ELF-1 (cell line): ENCODE measurements around the gene LINS1.

ENCODE experiments used
- DNase-seq: peaks from one replicate; pipeline ENCODE4 v3.0.0-alpha.2; 2016; ENCODE audit warnings: low read depth, low spot score

The LINS1 gene

GRCh38 chr15:100559330-100559729, 42.7 kb downstream of the LINS1 start:
- DNase-seq = no peak

GRCh38 chr15:100558771-100559254, 43.2 kb downstream of the LINS1 start:
- no peak for DNase-seq

DNA sequence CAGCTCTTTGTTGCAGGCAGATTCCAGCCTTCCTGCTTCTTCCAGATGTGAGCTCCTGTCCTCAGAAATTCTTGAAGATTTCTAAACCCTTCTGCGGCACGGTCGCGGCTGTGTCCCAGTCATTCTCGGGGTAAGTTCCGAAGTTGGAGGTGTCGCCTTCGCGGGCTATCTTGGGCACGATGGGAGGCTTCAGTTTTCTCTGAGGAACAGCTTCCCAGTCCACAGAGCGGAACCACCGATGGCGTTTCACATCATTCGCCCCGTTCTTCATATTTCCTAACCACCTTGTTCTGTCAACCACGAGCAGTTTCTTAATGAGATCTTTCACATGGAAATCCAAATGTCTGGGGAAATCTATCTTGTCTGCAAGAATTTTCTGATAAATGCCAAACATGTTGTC, 48.5 kb downstream of the LINS1 start:
- no peak for DNase-seq

- DNase-seq = no peak
Observed at GRCh38 chr15:100547961-100548360, 54.0 kb downstream of the LINS1 start.

- no peak for DNase-seq
Observed at GRCh38 chr15:100544946-100545345, 57.0 kb downstream of the LINS1 start.

- DNase-seq = no peak
Observed at GRCh38 chr15:100544338-100544841, 57.6 kb downstream of the LINS1 start.

- DNase-seq = no peak
Observed at GRCh38 chr15:100542290-100542689, 59.7 kb downstream of the LINS1 start.

- DNase-seq = no peak
Observed at GRCh38 chr15:100537331-100537730, 64.7 kb downstream of the LINS1 start.

DNA sequence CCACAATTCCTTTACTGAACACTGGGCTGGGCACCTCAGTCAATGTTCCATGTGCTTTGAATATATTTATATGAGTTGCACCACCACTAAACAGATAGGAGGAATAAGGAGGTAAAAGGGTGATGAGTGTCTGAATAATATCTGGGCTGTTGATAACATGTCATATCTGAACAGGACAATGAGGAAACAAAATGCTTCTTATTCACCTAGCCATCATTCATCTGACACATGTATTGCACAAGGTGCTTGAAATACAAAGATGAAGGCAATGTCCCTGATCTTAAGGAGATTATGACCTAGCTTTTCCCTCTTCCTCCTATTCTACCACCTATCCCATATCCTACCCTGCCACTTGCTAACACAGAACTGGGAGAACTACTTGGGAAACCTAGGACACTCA, 65.3 kb downstream of the LINS1 start:
- no peak for DNase-seq

DNA sequence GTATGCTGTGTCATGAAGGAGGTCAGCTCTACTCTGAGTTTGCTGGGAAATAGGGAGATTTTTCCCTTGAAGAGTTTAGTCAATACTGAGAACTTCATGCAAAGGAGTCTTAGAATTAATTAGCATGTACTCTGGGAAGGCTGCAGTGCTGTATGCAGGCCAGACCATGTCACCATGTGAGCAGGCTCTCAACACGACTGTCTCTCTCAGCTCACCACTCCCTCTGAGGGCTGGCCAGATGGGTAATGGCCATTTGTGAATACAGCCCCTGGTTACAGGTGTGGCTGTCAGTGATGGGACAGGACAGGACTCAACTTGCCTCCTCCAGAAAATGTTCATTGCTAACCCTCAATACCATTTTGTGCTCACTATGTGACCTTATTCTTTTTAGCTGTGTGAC, 68.1 kb downstream of the LINS1 start:
- no peak for DNase-seq

GRCh38 chr15:100531823-100532327, 70.1 kb downstream of the LINS1 start:
- DNase-seq = no peak

DNA sequence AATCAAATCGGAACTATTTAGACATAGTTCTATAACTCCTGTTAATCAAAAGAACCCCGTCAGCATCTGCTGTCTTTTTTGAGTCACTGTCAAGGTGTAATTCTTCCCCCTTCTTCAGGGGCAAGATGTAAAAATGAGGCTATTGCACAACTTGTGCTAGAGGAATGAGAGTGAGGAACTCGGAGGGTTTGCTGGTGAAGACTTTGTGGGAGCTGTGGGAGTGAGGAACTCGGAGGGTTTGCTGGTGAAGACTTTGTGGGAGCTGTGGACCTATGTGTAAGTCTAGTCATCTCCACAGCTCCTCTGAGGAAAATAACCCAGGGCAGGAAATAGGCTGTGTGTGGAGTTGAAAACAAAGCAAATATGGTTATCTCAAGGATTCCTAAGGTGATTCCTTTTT, 70.8 kb downstream of the LINS1 start:
- DNase-seq = no peak

- DNase-seq = no peak
Observed at GRCh38 chr15:100529556-100529955, 72.4 kb downstream of the LINS1 start.

DNA sequence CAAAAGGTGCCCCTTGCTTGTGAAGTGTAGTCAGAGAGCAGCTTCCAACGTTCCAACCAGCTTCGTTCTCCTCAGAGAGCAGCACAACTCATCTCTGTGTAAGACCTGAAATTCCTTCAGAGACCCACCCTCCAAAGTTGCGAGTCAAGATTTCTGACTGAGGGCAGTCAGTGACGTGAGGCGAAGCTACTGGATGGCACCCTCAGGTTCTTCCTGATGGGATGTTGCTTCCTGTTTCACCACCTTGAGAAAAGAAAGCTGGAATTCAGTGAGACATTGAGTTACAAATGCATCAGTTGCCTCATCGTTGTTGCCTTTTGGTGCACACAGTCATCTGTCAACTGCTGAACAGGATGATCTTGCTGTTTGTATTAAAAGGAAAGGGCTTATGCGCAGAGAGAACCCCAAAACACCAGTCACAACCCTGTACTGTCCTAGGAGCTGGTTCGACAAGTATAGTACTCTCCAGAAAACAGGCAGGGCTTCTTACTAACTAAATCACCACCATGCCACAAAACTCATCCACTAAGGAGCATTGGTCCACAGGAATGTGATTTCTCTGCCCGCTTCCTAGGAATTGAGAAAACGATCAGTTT, 73.1 kb downstream of the LINS1 start, which contains the start of gene CERS3:
TSS of gene CERS3 (minus strand) at position 118 of the 596 bp plus-strand sequence. CDS start 27,101 bp downstream, outside the sequence.
- DNase-seq = no peak

- no peak for DNase-seq
Observed at GRCh38 chr15:100526027-100526481, 75.9 kb downstream of the LINS1 start.

- no peak for DNase-seq
Observed at GRCh38 chr15:100525436-100525835, 76.5 kb downstream of the LINS1 start.

GRCh38 chr15:100524326-100524725, 77.7 kb downstream of the LINS1 start:
- DNase-seq = no peak

DNA sequence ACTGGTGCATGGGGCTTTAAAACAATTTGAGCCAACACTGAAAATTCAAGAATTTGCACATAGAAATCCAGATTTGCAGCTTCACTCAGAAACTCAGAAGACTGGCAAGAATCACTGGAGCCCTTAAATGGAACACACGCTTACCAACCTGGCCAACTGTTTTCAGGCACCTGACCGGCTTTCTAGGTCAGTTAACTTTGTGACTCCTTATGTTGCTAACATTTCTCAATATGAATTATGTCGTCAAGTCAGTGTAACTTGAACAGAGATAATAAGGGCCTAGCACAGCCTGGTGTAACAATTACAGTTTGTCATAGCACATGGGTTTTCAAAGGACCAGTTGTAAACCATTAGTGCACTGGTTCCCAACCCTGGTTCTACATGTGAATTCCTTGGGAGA, 80.1 kb downstream of the LINS1 start:
- DNase-seq = no peak

DNA sequence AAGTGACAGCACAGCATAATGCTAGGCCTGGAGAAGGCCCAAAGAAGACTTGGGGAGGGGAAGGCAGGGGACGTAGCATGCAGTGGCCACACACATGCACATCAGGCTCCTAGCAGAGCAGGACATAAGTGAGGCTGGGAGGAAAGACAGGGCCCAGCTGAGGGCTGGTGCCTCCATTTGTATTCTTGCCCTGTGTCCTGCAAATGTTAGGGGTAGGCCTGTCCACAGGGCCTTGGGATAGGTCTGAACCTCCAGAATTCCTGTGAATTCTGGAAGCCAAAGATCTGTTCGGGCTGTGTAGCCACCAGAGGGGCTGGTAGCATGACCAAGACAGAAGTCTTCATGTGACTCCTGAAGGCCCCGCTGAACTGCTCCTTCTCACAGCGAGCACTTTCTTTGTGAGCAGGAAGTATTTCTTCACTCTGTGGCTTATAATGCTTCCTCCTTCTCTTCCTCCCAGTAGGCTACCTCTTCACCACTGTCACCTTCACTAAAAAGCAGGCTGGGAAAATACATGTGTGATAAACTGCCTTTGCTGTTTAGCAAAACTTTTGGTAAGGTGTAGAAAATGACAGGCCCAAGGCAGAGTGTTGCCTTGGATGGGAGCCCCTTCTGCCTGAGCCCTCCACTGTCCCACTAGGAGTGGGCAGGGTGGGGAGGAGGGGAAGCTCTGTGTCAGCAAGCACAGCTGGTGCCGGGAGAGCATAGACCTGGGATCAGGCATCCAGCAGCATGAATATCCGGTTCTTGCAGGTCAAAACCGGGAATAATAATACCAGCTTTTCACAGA, 81.7 kb downstream of the LINS1 start:
- DNase-seq = no peak

DNA sequence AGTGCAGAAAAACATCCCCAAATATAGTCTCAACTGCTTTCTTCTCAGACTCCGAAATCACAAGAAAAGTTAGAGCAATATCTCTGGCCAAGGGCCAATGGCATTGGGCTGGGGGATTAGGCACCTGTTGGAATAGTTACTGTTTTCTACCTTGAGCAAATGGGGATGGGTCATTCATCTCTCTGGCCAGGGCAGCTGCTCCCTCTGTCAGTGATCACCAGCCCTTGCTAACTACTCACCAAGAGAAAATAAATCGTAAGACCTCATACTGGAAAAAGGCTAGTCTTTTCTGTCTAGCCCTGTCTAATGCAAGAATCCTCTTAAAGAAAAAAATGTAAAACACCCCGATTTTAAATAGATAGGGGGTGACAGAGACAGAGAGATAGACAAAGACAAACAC, 84.1 kb downstream of the LINS1 start:
- no peak for DNase-seq
